BLaER1 (cell line): ENCODE measurements around the gene TSPAN18.

ENCODE experiments used
- H3K27ac ChIP-seq: shearing (Covaris generic); formaldehyde crosslinking; 2 replicates; pipeline ENCODE4 v1.8.1; 2022
- H3K27me3 ChIP-seq: shearing (Covaris generic); formaldehyde crosslinking; 2 replicates; pipeline ENCODE4 v1.8.1; 2022
- H3K36me3 ChIP-seq: shearing (Covaris generic); formaldehyde crosslinking; 2 replicates; pipeline ENCODE4 v1.8.1; 2022
- H3K4me1 ChIP-seq: shearing (Covaris generic); formaldehyde crosslinking; 2 replicates; pipeline ENCODE4 v1.8.1; 2022
- H3K4me2 ChIP-seq: shearing (Covaris generic); formaldehyde crosslinking; 2 replicates; pipeline ENCODE4 v1.8.1; 2022
- H3K4me3 ChIP-seq: shearing (Covaris generic); formaldehyde crosslinking; 2 replicates; pipeline ENCODE4 v1.8.1; 2022
- H3K9ac ChIP-seq: shearing (Covaris generic); formaldehyde crosslinking; 2 replicates; pipeline ENCODE4 v1.8.1; 2022
- H3K9me3 ChIP-seq: shearing (Covaris generic); formaldehyde crosslinking; 2 replicates; pipeline ENCODE4 v1.8.1; 2022
- H4K20me1 ChIP-seq: shearing (Covaris generic); formaldehyde crosslinking; 2 replicates; pipeline ENCODE4 v1.8.1; 2022
- Cebpa-rat ChIP-seq: shearing (Covaris generic); IDR thresholded peaks from 2 replicates; pipeline ENCODE4 v1.8.1; 2022

The TSPAN18 gene

DNA sequence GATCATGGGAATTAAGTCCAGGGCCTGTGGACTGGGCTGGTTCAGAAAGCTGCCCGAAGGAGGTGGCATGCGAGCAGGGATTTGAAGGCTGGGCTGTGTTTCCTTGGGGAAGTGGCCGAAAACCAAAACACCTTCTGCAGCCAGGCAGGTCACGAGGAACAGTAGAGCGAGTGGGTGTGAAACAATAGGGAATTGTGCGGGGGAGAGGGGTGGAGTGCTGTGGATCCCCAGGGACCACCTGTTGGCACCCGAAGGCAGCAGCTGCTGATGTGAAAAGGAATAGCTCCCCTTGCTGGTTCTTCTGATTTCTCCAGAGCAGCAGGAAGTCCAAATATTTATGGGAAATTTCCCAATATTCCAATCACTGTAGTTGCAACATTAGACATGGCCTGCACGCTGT lies 199.3 kb downstream of the TSPAN18 start:
- peaks cover 6% of the 10 kb centered on the region; the same call in 1 of the 2 replicates for H3K36me3 ChIP-seq
- H3K4me2 ChIP-seq, result no peak overlapping the region
- peaks cover 50% of the 10 kb centered on the region for H3K4me1 ChIP-seq
- no peak overlapping the region for H3K4me3 ChIP-seq
- H3K9me3 ChIP-seq, result no peaks in the 10 kb centered on the region
- H3K9ac ChIP-seq, result no peak overlapping the region
- H3K27me3 ChIP-seq, result no peaks in the 10 kb centered on the region
- H3K27ac ChIP-seq, result no peak overlapping the region
- TF ChIP-seq Cebpa-rat, result no peak
- H4K20me1 ChIP-seq, result peaks cover 37% of the 10 kb centered on the region

DNA sequence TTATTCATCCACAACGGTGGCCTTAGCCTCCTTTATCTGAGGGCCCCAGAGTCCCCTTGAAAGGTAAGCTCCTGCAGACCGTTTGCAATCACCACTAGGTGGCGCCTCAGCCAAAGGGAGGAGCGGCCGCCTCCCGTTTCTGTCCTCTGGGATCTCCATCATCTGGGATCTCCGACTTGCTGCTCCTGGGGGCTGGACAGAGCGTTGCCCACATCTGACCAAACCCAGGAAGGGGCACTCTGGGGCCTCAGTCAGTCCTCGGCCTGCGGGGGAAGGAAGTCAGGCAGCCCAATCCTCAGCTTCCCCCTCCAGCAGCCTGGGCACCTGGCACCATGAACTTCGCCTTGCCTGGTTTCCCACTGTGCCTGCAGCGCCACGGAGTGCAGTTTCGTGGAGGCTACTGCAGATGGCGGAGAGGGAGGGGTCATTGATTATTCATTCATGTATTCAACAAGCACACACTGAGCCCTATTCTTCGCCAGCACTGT lies 200.5 kb downstream of the TSPAN18 start:
- peaks cover 41% of the 10 kb centered on the region for H4K20me1 ChIP-seq
- TF ChIP-seq Cebpa-rat, result no peak
- no peak overlapping the region for H3K4me3 ChIP-seq
- H3K36me3 ChIP-seq, result peaks cover 6% of the 10 kb centered on the region; the same call in 1 of the 2 replicates
- H3K9ac ChIP-seq, result no peak overlapping the region
- peak overlapping the region; percentile 53 for H3K4me2 ChIP-seq
- no peak overlapping the region for H3K27ac ChIP-seq
- no peaks in the 10 kb centered on the region for H3K27me3 ChIP-seq
- H3K9me3 ChIP-seq, result no peaks in the 10 kb centered on the region
- H3K4me1 ChIP-seq, result peaks cover 50% of the 10 kb centered on the region

DNA sequence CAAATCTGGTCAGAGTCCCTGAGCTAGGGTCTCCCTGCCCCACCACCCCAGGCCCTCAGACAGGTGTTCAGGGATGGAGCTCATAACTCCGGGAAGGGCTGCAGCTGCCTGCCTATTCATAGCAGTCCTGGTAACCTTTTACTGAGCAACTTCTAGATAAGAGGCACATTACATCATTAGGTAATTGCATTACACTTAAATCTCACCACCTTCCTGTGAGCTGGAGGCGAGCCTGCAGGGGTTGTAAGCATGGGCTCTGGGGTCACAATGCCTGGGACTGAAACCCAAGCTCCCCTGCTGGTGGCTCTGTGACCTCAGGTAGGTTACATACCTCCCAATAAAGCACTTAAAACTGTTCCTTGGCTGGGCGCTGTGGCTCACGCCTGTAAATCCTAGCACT lies 201.4 kb downstream of the TSPAN18 start:
- H3K4me1 ChIP-seq, result peaks cover 48% of the 10 kb centered on the region
- no peak overlapping the region for H3K4me2 ChIP-seq
- H3K9me3 ChIP-seq, result no peaks in the 10 kb centered on the region

DNA sequence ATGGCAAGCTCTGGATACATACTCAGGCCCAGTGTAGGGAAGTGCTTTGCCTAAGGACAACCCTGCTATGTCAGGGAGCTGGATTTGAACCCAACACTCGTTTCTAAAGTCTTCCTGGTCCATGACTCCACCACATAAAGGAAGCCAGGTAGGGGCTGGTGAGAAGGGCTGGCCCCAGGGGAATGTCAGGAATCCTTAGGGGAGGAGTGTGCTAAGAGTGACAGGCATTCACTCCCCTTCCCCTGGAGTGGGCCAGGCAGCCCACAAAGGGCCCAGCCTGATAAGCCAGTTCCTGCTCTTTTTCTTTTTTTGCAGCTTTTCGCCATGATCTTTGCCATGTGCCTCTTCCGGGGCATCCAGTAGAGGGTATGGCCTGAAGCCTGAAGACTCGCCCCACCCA lies 202.1 kb downstream of the TSPAN18 start:
- no peaks in the 10 kb centered on the region for H3K27me3 ChIP-seq
- TF ChIP-seq Cebpa-rat, result no peak
- H3K4me1 ChIP-seq, result peaks cover 43% of the 10 kb centered on the region
- H3K9ac ChIP-seq, result 0 out of 2 replicates have a peak overlapping the region, but pooled peaks have one; percentile 19
- H3K27ac ChIP-seq, result peak overlapping the region; percentile 35
- H3K4me2 ChIP-seq, result peak overlapping the region; percentile 21; the same call in 1 of the 2 replicates
- H3K9me3 ChIP-seq, result no peaks in the 10 kb centered on the region
- peaks cover 22% of the 10 kb centered on the region for H3K36me3 ChIP-seq
- H4K20me1 ChIP-seq, result peaks cover 55% of the 10 kb centered on the region
- no peak overlapping the region for H3K4me3 ChIP-seq

More for the DNA sequence above, 201.4 kb downstream of the TSPAN18 start:
- Histone ChIP-seq H3K36me3 (peaks cover 15% of the 10 kb centered on the region), H3K4me3 (no peak overlapping the region), H4K20me1 (peaks cover 49% of the 10 kb centered on the region), H3K27ac (no peak overlapping the region), H3K9ac (no peak overlapping the region), H3K27me3 (no peaks in the 10 kb centered on the region)
- no peak for TF ChIP-seq Cebpa-rat

DNA sequence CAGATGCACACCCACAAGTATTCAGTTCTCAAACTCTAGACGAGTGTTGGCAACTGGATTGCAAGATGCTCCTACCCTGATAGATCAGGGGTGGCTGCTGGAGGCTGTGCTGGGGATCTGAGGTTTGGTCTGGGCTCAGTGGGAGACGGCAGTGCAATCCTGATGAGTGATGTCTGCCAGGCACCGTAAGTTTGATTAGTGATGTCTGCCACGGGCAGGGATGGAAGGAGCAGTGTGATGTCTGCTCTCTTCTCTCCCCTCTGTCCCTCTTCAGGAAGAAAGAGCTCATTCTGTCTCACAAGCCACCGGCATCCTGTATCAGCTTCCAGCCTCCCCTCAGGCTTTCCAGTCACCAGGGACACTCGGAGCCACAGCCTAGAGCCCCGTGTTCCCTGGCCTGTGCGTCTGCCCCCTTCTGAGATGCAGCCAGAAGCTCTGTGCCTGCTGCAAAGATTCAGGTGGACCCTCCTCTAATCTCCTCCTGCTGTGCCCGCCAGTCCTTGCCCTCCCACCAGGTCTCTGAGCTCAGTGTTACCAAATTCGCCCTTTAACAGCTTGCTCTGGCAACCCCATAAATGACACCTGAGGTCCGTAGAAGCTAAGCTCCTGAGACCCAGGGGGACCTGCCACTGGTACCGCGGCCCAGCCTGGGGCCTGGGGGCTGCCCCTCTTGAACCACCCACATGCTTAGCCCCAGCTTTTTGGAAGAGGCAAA lies 204.0 kb downstream of the TSPAN18 start:
- Histone ChIP-seq H3K9me3 (no peaks in the 10 kb centered on the region), H3K27ac (no peak overlapping the region), H3K27me3 (no peaks in the 10 kb centered on the region), H3K4me2 (no peak overlapping the region), H4K20me1 (peaks cover 68% of the 10 kb centered on the region), H3K36me3 (peaks cover 41% of the 10 kb centered on the region), H3K9ac (no peak overlapping the region), H3K4me1 (peaks cover 38% of the 10 kb centered on the region), H3K4me3 (no peak overlapping the region)
- TF ChIP-seq Cebpa-rat, result no peak

DNA sequence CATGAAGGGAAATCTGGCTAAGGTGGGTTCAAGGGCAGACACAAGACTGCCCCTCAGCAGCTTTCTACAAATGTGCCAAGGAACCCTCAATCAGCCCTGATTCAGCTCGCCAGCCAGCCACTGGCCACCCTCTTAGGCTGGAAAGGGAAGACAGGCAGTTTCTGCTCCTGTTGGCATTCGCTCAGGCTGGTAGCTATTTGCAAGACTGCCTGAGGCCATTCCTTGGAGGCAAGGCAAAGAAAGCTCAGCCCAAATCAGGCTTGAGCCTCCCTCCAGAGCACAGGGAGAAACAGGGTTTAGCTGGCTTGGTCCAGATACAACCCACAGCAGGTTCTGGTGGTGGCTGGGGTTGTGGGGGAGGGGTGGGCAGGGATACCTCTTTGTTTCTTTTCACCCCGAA lies 204.7 kb downstream of the TSPAN18 start:
- no peak overlapping the region for H3K9ac ChIP-seq
- no peak for TF ChIP-seq Cebpa-rat
- H4K20me1 ChIP-seq, result peaks cover 76% of the 10 kb centered on the region
- no peak overlapping the region for H3K4me2 ChIP-seq
- peaks cover 48% of the 10 kb centered on the region for H3K36me3 ChIP-seq
- no peak overlapping the region for H3K27ac ChIP-seq
- no peaks in the 10 kb centered on the region for H3K27me3 ChIP-seq
- no peaks in the 10 kb centered on the region for H3K9me3 ChIP-seq
- peaks cover 36% of the 10 kb centered on the region for H3K4me1 ChIP-seq
- no peak overlapping the region for H3K4me3 ChIP-seq

DNA sequence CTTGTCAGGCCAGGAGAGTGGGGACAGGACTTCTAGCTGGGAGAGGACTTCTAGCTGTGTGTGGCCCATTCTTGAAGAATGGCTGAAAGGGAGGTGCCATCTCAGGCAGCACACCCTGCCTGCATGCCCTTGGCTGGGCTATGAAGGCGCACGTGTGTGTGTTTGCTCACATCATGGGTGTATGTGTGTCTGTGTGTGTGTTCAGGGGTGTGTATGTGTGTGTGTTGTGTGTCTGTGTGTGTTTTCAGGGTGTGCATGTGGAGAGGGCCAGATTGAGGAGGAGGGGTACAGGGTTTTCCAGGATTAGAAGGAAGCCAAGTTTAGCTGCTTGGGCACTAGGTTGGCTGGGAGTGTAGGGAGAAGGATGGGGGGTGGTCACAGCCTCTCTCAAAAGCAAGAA lies 207.3 kb downstream of the TSPAN18 start:
- peaks cover 58% of the 10 kb centered on the region for H3K36me3 ChIP-seq
- 0 out of 2 replicates have a peak overlapping the region, but pooled peaks have one; percentile 13 for H3K27ac ChIP-seq
- no peak overlapping the region for H3K4me2 ChIP-seq
- no peak overlapping the region for H3K4me3 ChIP-seq
- no peaks in the 10 kb centered on the region for H3K27me3 ChIP-seq
- H4K20me1 ChIP-seq, result peaks cover 80% of the 10 kb centered on the region
- no peak for TF ChIP-seq Cebpa-rat
- peak overlapping the region; percentile 45; the same call in 1 of the 2 replicates for H3K9ac ChIP-seq
- no peaks in the 10 kb centered on the region for H3K9me3 ChIP-seq
- H3K4me1 ChIP-seq, result peaks cover 42% of the 10 kb centered on the region

DNA sequence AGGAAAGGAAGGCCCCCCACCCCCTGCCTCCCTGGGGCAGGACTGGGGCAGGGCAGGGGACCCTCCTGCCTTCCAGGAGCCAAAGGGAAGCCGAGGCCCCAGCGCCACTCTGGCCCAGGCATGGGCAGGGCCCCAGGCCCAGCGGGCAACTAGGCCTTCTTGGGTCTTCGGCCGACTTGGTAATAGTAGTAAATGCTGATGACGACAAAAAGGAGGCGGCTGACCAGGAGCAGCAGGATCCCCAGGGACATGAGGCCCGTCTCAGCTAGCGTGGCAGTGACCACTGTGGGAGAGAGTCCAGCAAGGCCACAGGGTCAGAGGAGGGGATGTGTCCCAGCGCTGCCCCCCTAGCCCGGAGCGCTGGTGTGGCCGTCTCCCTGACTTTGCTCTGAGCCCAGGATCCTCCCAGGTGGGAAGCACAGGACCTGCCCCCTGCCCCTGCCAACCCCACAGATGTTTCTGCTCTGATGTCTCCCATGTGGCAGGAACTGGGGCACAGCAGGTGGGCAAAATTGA lies 208.0 kb downstream of the TSPAN18 start:
- Histone ChIP-seq H3K4me1 (peaks cover 42% of the 10 kb centered on the region), H3K4me2 (no peak overlapping the region), H4K20me1 (peaks cover 80% of the 10 kb centered on the region), H3K27me3 (no peaks in the 10 kb centered on the region), H3K27ac (no peak overlapping the region), H3K9ac (0 out of 2 replicates have a peak overlapping the region, but pooled peaks have one; percentile 16), H3K9me3 (no peaks in the 10 kb centered on the region), H3K4me3 (no peak overlapping the region), H3K36me3 (peaks cover 59% of the 10 kb centered on the region)
- TF ChIP-seq Cebpa-rat, result no peak

DNA sequence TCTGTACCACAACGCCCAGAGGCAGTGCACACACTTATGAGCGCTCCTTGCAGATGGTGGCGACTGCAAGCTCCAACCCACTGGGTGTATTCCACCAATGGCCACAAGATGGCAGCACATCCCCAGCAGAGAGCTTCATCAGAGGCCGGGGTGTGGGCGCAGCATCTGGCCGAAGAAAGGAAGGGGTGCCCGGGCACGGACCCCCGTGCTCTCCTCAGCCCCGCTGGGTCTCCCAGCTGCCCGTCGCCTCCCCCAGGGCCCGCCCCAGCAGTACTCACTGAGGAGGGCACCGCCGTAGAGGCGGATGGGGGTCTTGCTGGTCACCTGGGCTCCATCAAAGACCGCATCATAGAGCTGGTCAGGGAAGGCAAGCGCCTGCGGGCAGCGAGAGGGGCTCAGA lies 209.8 kb downstream of the TSPAN18 start:
- H3K4me3 ChIP-seq, result no peak overlapping the region
- peaks cover 84% of the 10 kb centered on the region for H4K20me1 ChIP-seq
- TF ChIP-seq Cebpa-rat, result no peak
- peak overlapping the region; percentile 99 for H3K4me2 ChIP-seq
- H3K36me3 ChIP-seq, result peaks cover 71% of the 10 kb centered on the region
- H3K4me1 ChIP-seq, result peaks cover 56% of the 10 kb centered on the region
- H3K9me3 ChIP-seq, result no peaks in the 10 kb centered on the region
- H3K27ac ChIP-seq, result no peak overlapping the region
- no peak overlapping the region for H3K9ac ChIP-seq
- H3K27me3 ChIP-seq, result no peaks in the 10 kb centered on the region

DNA sequence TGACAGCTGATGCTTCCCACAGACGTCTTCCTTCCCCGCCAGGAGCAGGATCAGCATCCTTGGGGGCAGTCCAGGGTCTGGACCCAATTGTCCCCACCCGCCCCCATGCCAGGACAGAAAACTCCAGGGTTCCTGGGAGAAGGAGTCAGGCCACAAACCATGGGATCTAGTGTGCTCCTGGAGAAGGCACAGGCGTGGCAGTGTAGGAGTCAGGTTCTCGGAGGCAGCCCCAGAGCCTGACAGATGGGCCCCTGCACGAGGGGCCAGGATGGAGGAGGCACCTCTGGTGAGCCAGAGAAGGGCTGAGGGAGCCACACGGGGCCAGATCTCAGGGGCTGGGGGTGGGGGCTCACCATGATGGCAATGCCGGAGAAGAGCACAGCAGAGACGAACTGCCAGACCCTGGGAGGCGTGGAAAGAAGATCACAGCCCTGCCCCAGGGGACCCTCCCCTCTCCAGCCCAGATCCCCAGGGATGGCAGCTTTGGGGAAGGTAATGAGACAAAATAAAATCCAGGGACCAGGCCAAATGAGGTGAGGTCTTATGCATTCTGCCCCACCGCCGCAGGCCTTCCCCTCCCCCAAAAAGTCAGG lies 210.3 kb downstream of the TSPAN18 start:
- Histone ChIP-seq H3K9ac (no peak overlapping the region), H3K9me3 (no peaks in the 10 kb centered on the region), H4K20me1 (peaks cover 84% of the 10 kb centered on the region), H3K27me3 (no peaks in the 10 kb centered on the region), H3K4me2 (peak overlapping the region; percentile 99), H3K36me3 (peaks cover 71% of the 10 kb centered on the region), H3K4me3 (no peak overlapping the region), H3K27ac (no peak overlapping the region), H3K4me1 (peaks cover 61% of the 10 kb centered on the region)
- TF ChIP-seq Cebpa-rat, result no peak
